22Rv1 (cell line): ENCODE measurements around the gene GSPT1.

Experiments
- H3K27ac ChIP-seq: fragments of 450-650 bp; 2 replicates; pipeline ENCODE4 v1.5.1; 2017
- CTCF ChIP-seq: fragments of 450-650 bp; IDR thresholded peaks from 2 replicates; pipeline ENCODE4 v1.5.1; 2017; ENCODE audit warnings: mild to moderate bottlenecking
- ZFX ChIP-seq: fragments of 450-650 bp; IDR thresholded peaks from 2 replicates; pipeline ENCODE4 v1.6.1; 2017; ENCODE audit warnings: antibody characterized with exemption, borderline replicate concordance

The GSPT1 gene

GRCh38 chr16:11896486-11897176 is 19.1 kb downstream of the GSPT1 start:
- no peak overlapping the region for H3K27ac ChIP-seq
- TF ChIP-seq CTCF = no peak
- TF ChIP-seq ZFX = no peak

- H3K27ac ChIP-seq = no peak overlapping the region
- TF ChIP-seq CTCF (no peak), ZFX (no peak)
These were observed 22.2 kb downstream of the GSPT1 start for GRCh38 chr16:11893571-11893970.

- TF ChIP-seq CTCF (no peak), ZFX (no peak)
- no peak overlapping the region for H3K27ac ChIP-seq
These were observed 23.0 kb downstream of the GSPT1 start for GRCh38 chr16:11892761-11893160.

- no peak overlapping the region for H3K27ac ChIP-seq
- TF ChIP-seq CTCF (no peak), ZFX (no peak)
These were observed 25.4 kb downstream of the GSPT1 start for GRCh38 chr16:11890231-11890965.

- TF ChIP-seq ZFX (no peak), CTCF (no peak)
- H3K27ac ChIP-seq = no peak overlapping the region
These were observed 28.9 kb downstream of the GSPT1 start for GRCh38 chr16:11886881-11887280.

GRCh38 chr16:11884035-11884434 is 31.7 kb downstream of the GSPT1 start:
- no peak overlapping the region for H3K27ac ChIP-seq
- no peak for TF ChIP-seq ZFX
- no peak for TF ChIP-seq CTCF

GRCh38 chr16:11880007-11880406 is 35.7 kb downstream of the GSPT1 start:
- H3K27ac ChIP-seq = no peak overlapping the region; the same call in 1 of the 2 replicates
- no peak for TF ChIP-seq CTCF
- no peak for TF ChIP-seq ZFX
